ENCODE measurements around the gene GADD45B. TPM values are rescaled to one million over a fixed set of nuclear protein-coding genes. Genes with fewer than 3 reads are reported as not detected.

The GADD45B gene
- total and polyA plus RNA-seq, 2 of the 4 experiments (the other 2 are of a cell fraction), result 30.1 to 106 TPM

GRCh38 chr19:2524840-2525723, 49.2 kb downstream of the GADD45B start (continued):
- no peak for TF ChIP-seq ELK1 (IDR thresholded peaks at IDR 0.05; ENCODE audit: borderline replicate concordance, low read depth, low read length)
- 0 out of 2 replicates have a peak, but pooled peaks have one; percentile 4 for TF ChIP-seq MAFK (IDR thresholded peaks at IDR 0.05; ENCODE audit: low read depth, low read length)

DNA sequence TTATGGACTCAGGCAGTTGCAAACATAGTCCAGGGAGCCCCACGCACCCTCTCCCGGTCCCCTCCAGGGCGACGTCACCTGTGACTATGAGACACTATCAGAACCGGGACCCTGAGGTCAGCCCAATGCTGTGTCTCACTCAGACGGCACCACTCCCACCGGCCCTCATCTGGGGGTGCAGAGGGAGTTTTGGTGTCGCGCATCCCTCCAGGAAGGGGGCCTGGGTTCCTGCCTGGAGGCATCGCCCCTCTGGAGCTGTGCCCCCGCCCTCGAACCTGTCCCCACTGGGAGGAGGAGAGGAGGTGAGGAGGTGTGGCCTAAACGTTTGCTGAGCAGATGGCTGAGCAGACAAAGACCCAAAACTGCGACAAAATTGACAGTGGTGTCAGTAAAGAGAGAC, 51.2 kb downstream of the GADD45B start:
- Histone ChIP-seq H4K8ac (ENCODE audit: low read depth in 2 of 2, low read length in 2 of 2) (peak overlapping the region in 1 of 2 experiments; percentile 50; a peak in 2 of 4 replicates), H4K20me1 (ENCODE audit: insufficient read depth, low read length) (no peaks in the 10 kb centered on the region), H3K14ac (replicated peaks; ENCODE audit: low read depth, low read length) (no peak overlapping the region), H3K4me1 (ENCODE audit: control insufficient read depth, insufficient read depth, low read length) (peaks cover 20% of the 10 kb centered on the region), H2AK5ac (ENCODE audit: low read depth, low read length) (peak overlapping the region; percentile 75), H3K23ac (ENCODE audit: low read depth, low read length) (0 out of 2 replicates have a peak overlapping the region, but pooled peaks have one; percentile 19), H3K4me2 (ENCODE audit: low read depth, low read length) (no peak overlapping the region), H3K36me3 (ENCODE audit: control insufficient read depth, insufficient read depth, low read length) (no peaks in the 10 kb centered on the region), H3K27me3 (ENCODE audit: control insufficient read depth, insufficient read depth, low read length) (no peaks in the 10 kb centered on the region), H2BK5ac (ENCODE audit: low read depth, low read length, poor library complexity, severe bottlenecking) (peak overlapping the region; percentile 29), H4K5ac (ENCODE audit: low read depth, low read length) (no peak overlapping the region), H2BK120ac (ENCODE audit: low read depth, low read length) (peak overlapping the region; percentile 68), H3K27ac (ENCODE audit: insufficient read depth, low read length) (no peak overlapping the region), H4K91ac (ENCODE audit: insufficient read depth, low read depth, low read length) (peak overlapping the region; percentile 61), H2AFZ (replicated peaks; ENCODE audit: low read length, poor library complexity) (peak overlapping the region; percentile 81), H3K18ac (ENCODE audit: low read depth, low read length) (no peak overlapping the region), H3K79me1 (ENCODE audit: low read depth in 1 of 2, low read length in 2 of 2) (peaks cover 4 to 11% of the 10 kb centered on the region in 2 experiments; a peak in 2 of 4 replicates), H3K9me1 (ENCODE audit: insufficient read depth, low read length) (peaks cover 11% of the 10 kb centered on the region), H3K9me3 (ENCODE audit: control insufficient read depth, insufficient read depth, low read length) (no peaks in the 10 kb centered on the region), H3K4ac (ENCODE audit: low read depth, low read length) (peak overlapping the region; percentile 72), H2AK9ac (replicated peaks; ENCODE audit: low read depth, low read length, poor library complexity) (peak overlapping the region; percentile 9), H2BK20ac (ENCODE audit: low read depth, low read length) (peak overlapping the region; percentile 69; the same call in 1 of the 2 replicates), H3K4me3 (ENCODE audit: insufficient read depth, low read depth, low read length) (no peak overlapping the region), H3K56ac (ENCODE audit: extremely low read depth, insufficient read depth, low read length) (no peak overlapping the region), H3K9ac (ENCODE audit: low read depth, low read length) (no peak overlapping the region), H2BK15ac (ENCODE audit: low read depth, low read length) (peak overlapping the region; percentile 97; the same call in 2 of the 3 replicates)
- DNase-seq (no peak), ATAC-seq (ENCODE audit: low read depth) (no peak)
- intact Hi-C loops (cut with micrococcal nuclease), result no loop called here
- dilution Hi-C loops (cut with HindIII; ENCODE audit: low sequenced_read_pairs, unreplicated experiment), result no loop called here
- ChIA-PET POLR2A (ENCODE audit: unreplicated experiment) (no interaction called here), CTCF (no interaction called here)
- in situ Hi-C loops (cut with MboI; ENCODE audit: low sequenced_read_pairs), result no loop called here
- TF ChIP-seq MXI1 (IDR thresholded peaks at IDR 0.05; ENCODE audit: borderline replicate concordance, low read depth, low read length) (no peak), RCOR1 (IDR thresholded peaks at IDR 0.05; ENCODE audit: insufficient replicate concordance, low read length) (no peak), ELK1 (IDR thresholded peaks at IDR 0.05; ENCODE audit: borderline replicate concordance, low read depth, low read length) (no peak), FOS (IDR thresholded peaks at IDR 0.05; ENCODE audit: low read depth, low read length) (no peak), POLR2A (IDR thresholded peaks at IDR 0.05; ENCODE audit: low read depth, low read length) (no peak), CEBPB (IDR thresholded peaks at IDR 0.05; ENCODE audit: low read depth, low read length) (no peak), BHLHE40 (IDR thresholded peaks at IDR 0.05; ENCODE audit: low read depth, low read length) (no peak), NFE2L2 (IDR thresholded peaks at IDR 0.05; ENCODE audit: low read depth, low read length) (no peak), RFX5 (IDR thresholded peaks at IDR 0.05; ENCODE audit: low read depth, low read length) (no peak), MAFK (IDR thresholded peaks at IDR 0.05; ENCODE audit: low read depth, low read length) (no peak), CHD1 (IDR thresholded peaks at IDR 0.05; ENCODE audit: low read depth, low read length) (no peak)
- TF ChIP-seq, protein P1, sequence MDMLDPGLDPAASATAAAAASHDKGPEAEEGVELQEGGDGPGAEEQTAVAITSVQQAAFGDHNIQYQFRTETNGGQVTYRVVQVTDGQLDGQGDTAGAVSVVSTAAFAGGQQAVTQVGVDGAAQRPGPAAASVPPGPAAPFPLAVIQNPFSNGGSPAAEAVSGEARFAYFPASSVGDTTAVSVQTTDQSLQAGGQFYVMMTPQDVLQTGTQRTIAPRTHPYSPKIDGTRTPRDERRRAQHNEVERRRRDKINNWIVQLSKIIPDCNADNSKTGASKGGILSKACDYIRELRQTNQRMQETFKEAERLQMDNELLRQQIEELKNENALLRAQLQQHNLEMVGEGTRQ (IDR thresholded peaks at IDR 0.05; ENCODE audit: low read depth, low read length), result no peak
- no TSS peak for BruUV-seq (replicated peaks)
- WGBS, 2 experiments (ENCODE audit: extremely low coverage in 2 of 2, insufficient read length in 1 of 2), result 88% methylated on average over 6 of the region's 14 CpGs; no CpG with 5 or more reads in 1 of the 2 experiments

Data from IMR-90 (cell line).